ENCODE measurements around the gene CRACR2B.

CRACR2B gene

GRCh38 chr11:811446-812245, 16.1 kb upstream of the CRACR2B start:
- no peak for DNase-seq

- DNase-seq = no peak
Observed at GRCh38 chr11:812390-812789, 15.3 kb upstream of the CRACR2B start.

- no peak for DNase-seq
Observed at GRCh38 chr11:813072-813455, 14.7 kb upstream of the CRACR2B start.

GRCh38 chr11:813456-814096, 14.1 kb upstream of the CRACR2B start:
- no peak for DNase-seq

GRCh38 chr11:815675-816432, 11.9 kb upstream of the CRACR2B start:
- no peak for DNase-seq

- no peak for DNase-seq
Observed at GRCh38 chr11:816433-816779, 11.3 kb upstream of the CRACR2B start.

GRCh38 chr11:818396-819128, 9.2 kb upstream of the CRACR2B start, which contains the start of gene PNPLA2:
TSS of gene PNPLA2 (plus strand) at chr11:818914. CDS start at chr11:819719, 805 bp downstream.
- DNase-seq = no peak

- peak; percentile 91 for DNase-seq
Observed at GRCh38 chr11:819129-819931, 8.4 kb upstream of the CRACR2B start.

- peak; percentile 85 for DNase-seq
Observed at GRCh38 chr11:819943-820649, 7.6 kb upstream of the CRACR2B start.

- no peak for DNase-seq
Observed at GRCh38 chr11:820655-821511, 6.8 kb upstream of the CRACR2B start.

GRCh38 chr11:821512-822371, 6.0 kb upstream of the CRACR2B start:
- DNase-seq = no peak

- DNase-seq = no peak
Observed at GRCh38 chr11:823441-824291, 4.1 kb upstream of the CRACR2B start.

- DNase-seq = no peak
Observed at GRCh38 chr11:824292-824880, 3.3 kb upstream of the CRACR2B start.

- no peak for DNase-seq
Observed at GRCh38 chr11:824942-825341, 2.8 kb upstream of the CRACR2B start.

- DNase-seq = no peak
Observed at GRCh38 chr11:825366-826226, 2.1 kb upstream of the CRACR2B start.

- DNase-seq = no peak
Observed at GRCh38 chr11:826227-826621, 1.5 kb upstream of the CRACR2B start.

- DNase-seq = no peak
Observed at GRCh38 chr11:826836-827145, 928 bp upstream of the CRACR2B start.
